Lower lobe of right lung (tissue), 2 donors: Measurements from ENCODE around the gene ANKRD11. TPM values are rescaled to one million over a fixed set of nuclear protein-coding genes. Genes with fewer than 3 reads are reported as not detected.

Experiments
- ATAC-seq, 2 donors: fragments of 200-7000 bp; cut with Tn5 transposase; one replicate each; pipeline ENCODE4 v1.9.1; 2020 to 2022; ENCODE audit warnings: mild to moderate bottlenecking in 2 of 2, moderate library complexity in 2 of 2
- DNase-seq: peaks from one replicate; pipeline ENCODE4 v3.0.0-alpha.2; 2020
- H3K27ac ChIP-seq: fragments of 200-600 bp; one replicate; pipeline ENCODE4 v1.8.0; 2022
- H3K27me3 ChIP-seq: fragments of 200-600 bp; one replicate; pipeline ENCODE4 v1.8.0; 2022; ENCODE audit warnings: low read depth
- H3K36me3 ChIP-seq: fragments of 200-600 bp; one replicate; pipeline ENCODE4 v1.8.0; 2022; ENCODE audit warnings: mild to moderate bottlenecking
- H3K4me1 ChIP-seq: fragments of 200-600 bp; one replicate; pipeline ENCODE4 v1.8.0; 2022
- H3K4me3 ChIP-seq: fragments of 200-600 bp; one replicate; pipeline ENCODE4 v1.8.0; 2022; ENCODE audit warnings: mild to moderate bottlenecking
- H3K9me3 ChIP-seq: fragments of 200-600 bp; one replicate; pipeline ENCODE4 v1.8.0; 2022
- CTCF ChIP-seq: fragments of 200-600 bp; IDR thresholded peaks from one replicate; pipeline ENCODE4 v1.8.0; 2022; ENCODE audit warnings: antibody characterized with exemption, mild to moderate bottlenecking
- intact Hi-C: fragments of 100-400 bp; cut with DNase I; formaldehyde crosslinking; loops from one replicate; pipeline ENCODE4 v1.11.0; 2022
- total RNA-seq: library from RNA; stranded (reverse); fragmentation: NEBNext Ultra II Directional; extraction: Animal tissue kit (Norgen Biotek cat#: 25700); gene quantifications from one replicate; pipeline ENCODE4 v1.2.1, GENCODE V29; 2021
- donor health status: DM: no; HTN: yes; CAD: no; lungs with severe emphysema.

ANKRD11 gene
- total RNA-seq, 1 donor from 2014 or later, result 127 TPM

DNA sequence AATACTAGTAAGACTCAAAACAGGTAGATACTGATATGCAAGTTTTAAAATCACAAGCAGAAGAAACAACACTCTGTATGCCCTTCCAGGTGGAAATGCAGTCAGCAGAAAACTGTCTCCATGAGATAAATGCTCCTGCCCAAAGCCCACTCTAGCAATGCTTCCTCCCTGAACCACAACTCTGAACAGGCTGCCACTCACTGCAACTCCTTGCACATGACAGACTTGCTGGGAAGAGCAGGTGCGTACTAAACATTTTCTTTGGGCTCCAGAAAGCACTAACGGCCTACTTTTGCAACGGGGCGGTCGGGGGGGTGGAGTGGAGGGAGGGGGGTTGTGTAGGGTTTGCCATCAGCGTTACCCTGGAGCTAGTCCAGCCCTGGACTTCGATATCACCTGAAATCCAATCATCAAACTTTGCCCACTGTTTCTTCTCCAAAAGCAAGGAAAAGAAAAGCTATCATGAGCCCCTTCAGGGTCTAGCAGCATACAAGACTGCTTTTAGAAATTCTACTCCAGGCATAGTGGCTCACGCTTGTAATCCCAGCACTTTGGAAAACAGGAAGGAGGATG, 46.1 kb downstream of the ANKRD11 start:
- Histone ChIP-seq H3K4me1 (peaks cover 99% of the 10 kb centered on the region), H3K27ac (no peak overlapping the region), H3K4me3 (no peak overlapping the region), H3K9me3 (no peaks in the 10 kb centered on the region), H3K36me3 (no peaks in the 10 kb centered on the region), H3K27me3 (no peaks in the 10 kb centered on the region)
- no peak for TF ChIP-seq CTCF
- DNase-seq, result no peak
- no peak for ATAC-seq
- intact Hi-C loops, result no loop called here

- Histone ChIP-seq H3K27ac (no peak overlapping the region), H3K4me1 (peaks cover 94% of the 10 kb centered on the region), H3K36me3 (no peaks in the 10 kb centered on the region), H3K9me3 (no peaks in the 10 kb centered on the region), H3K4me3 (no peak overlapping the region), H3K27me3 (no peaks in the 10 kb centered on the region)
- DNase-seq (no peak), ATAC-seq (peak; percentile 14 to 35)
- TF ChIP-seq CTCF, result no peak
- intact Hi-C loops, result no loop called here
These were observed 46.7 kb downstream of the ANKRD11 start for GRCh38 chr16:89443727-89444084.

DNA sequence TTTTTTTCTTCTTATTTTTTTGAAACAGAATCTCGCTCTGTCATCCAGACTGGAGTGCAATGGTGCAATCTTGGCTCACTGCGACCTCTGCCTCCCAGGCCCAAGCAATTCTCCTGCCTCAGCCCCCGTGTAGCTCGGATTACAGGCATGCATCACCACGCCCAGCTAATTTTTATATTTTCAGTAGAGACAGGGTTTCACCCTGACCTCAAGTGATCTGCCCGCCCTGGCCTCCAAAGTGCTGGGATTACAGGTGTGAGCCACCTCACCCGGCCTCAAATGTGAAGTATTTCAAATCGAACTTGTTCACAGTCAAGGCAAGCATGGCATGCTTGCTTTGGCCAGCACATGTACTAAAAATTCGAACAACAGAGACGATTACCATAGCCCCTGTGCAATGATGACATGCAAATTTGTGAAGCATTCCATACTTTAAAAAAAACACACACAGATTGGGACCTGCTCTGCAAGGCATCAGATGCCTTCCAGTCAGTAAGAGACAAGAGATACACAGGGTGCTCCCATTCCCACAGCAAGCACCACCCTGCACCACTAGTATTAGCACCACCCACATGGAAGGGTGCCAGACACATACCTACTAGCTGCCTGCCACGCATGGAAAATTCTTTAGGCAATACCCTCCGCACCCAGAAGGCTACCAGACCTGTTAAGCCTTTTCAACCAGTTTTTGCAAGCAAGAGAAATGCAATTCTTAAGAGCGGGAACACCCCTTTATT, 47.2 kb downstream of the ANKRD11 start:
- Histone ChIP-seq H3K4me3 (no peak overlapping the region), H3K27me3 (no peaks in the 10 kb centered on the region), H3K27ac (peak overlapping the region; percentile 40), H3K9me3 (no peaks in the 10 kb centered on the region), H3K36me3 (no peaks in the 10 kb centered on the region), H3K4me1 (peaks cover 89% of the 10 kb centered on the region)
- TF ChIP-seq CTCF, result no peak
- no peak for DNase-seq
- intact Hi-C loops, result no loop called here
- ATAC-seq, result peak; percentile 69 to 77

GRCh38 chr16:89442588-89442987, 47.8 kb downstream of the ANKRD11 start:
- no peaks in the 10 kb centered on the region for H3K36me3 ChIP-seq
- H3K9me3 ChIP-seq, result no peaks in the 10 kb centered on the region
- no peaks in the 10 kb centered on the region for H3K27me3 ChIP-seq
- DNase-seq (no peak), ATAC-seq (peak; percentile 18 to 36)
- no peak for TF ChIP-seq CTCF
- peak overlapping the region; percentile 40 for H3K27ac ChIP-seq
- H3K4me1 ChIP-seq, result peaks cover 86% of the 10 kb centered on the region
- intact Hi-C loops, result no loop called here
- H3K4me3 ChIP-seq, result no peak overlapping the region

DNA sequence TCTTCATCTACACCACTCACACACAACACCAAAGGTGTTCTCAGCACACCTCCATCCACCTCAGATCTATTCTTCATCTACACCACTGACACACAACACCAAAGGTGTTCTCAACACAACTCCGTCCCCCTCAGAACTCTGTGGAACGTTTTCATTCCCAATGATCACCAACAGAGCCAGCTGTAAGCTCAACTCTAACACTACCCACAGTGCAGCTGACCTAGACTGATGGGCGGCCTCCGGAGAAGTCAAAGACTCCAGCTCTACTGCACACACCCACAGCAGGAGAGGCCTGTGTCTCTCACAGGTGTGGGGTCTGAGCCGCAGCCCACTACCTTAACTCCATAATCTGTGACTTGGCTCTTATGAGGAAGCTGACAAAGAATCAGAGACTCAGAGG, 50.7 kb downstream of the ANKRD11 start:
- H3K27ac ChIP-seq, result no peak overlapping the region
- H3K27me3 ChIP-seq, result no peaks in the 10 kb centered on the region
- DNase-seq (no peak), ATAC-seq (no peak)
- TF ChIP-seq CTCF, result no peak
- no peaks in the 10 kb centered on the region for H3K36me3 ChIP-seq
- intact Hi-C loops, result no loop called here
- peaks cover 77% of the 10 kb centered on the region for H3K4me1 ChIP-seq
- H3K9me3 ChIP-seq, result no peaks in the 10 kb centered on the region
- no peak overlapping the region for H3K4me3 ChIP-seq
